Fibroblast of skin of back (primary cell): ENCODE measurements around the gene KRTAP13-2. TPM values are rescaled to one million over a fixed set of nuclear protein-coding genes. Genes with fewer than 3 reads are reported as not detected.

ENCODE experiments used
- DNase-seq: peaks from one replicate; pipeline ENCODE4 v3.0.0-alpha.2; 2013
- polyA plus RNA-seq, 2 experiments: library from polyadenylated mRNA; unstranded; fragments of 120-200 nt; gene quantifications; one replicate each; pipeline ENCODE4 v1.2.1, GENCODE V29; 2013; ENCODE audit not compliant: insufficient read length in 2 of 2

KRTAP13-2 gene
- polyA plus RNA-seq (2013, experiment 1 of 2; ENCODE audit: insufficient read length): not detected
- not detected for polyA plus RNA-seq (2013, experiment 2 of 2; ENCODE audit: insufficient read length)

GRCh38 chr21:30372139-30372770, at the start of gene KRTAP13-2:
Gene KRTAP13-2, minus strand, starts transcription at chr21:30372271. Its CDS starts 58 bp downstream, at chr21:30372213.
- DNase-seq: no peak

GRCh38 chr21:30415993-30416392, 43.9 kb upstream of the KRTAP13-2 start:
- DNase-seq: no peak

GRCh38 chr21:30408782-30409494, 36.9 kb upstream of the KRTAP13-2 start:
- DNase-seq: peak; percentile 77

- no peak for DNase-seq
Measured at GRCh38 chr21:30395731-30396130, 23.7 kb upstream of the KRTAP13-2 start, which contains the start of gene KRTAP13-1. Gene KRTAP13-1, plus strand, starts transcription at chr21:30396031. Its CDS starts 56 bp downstream, at chr21:30396087.

- no peak for DNase-seq
Measured at GRCh38 chr21:30391492-30392025, 19.5 kb upstream of the KRTAP13-2 start.

GRCh38 chr21:30382201-30382600, 10.1 kb upstream of the KRTAP13-2 start:
- DNase-seq: no peak

GRCh38 chr21:30355906-30356305, 16.2 kb downstream of the KRTAP13-2 start:
- no peak for DNase-seq

- no peak for DNase-seq
Measured at GRCh38 chr21:30354308-30355005, 17.6 kb downstream of the KRTAP13-2 start.

- no peak for DNase-seq
Measured at GRCh38 chr21:30351534-30351933, 20.5 kb downstream of the KRTAP13-2 start.

- peak; percentile 21 for DNase-seq
Measured at GRCh38 chr21:30349572-30349971, 22.5 kb downstream of the KRTAP13-2 start.

GRCh38 chr21:30348506-30348905, 23.6 kb downstream of the KRTAP13-2 start, which contains the start of gene KRTAP23-1:
Gene KRTAP23-1, minus strand, starts transcription at chr21:30348606. Its CDS starts 0 bp downstream, at chr21:30348606.
- DNase-seq: no peak

GRCh38 chr21:30345014-30345413, 27.1 kb downstream of the KRTAP13-2 start:
- no peak for DNase-seq

- peak; percentile 53 for DNase-seq
Measured at GRCh38 chr21:30340714-30341573, 31.1 kb downstream of the KRTAP13-2 start.

- no peak for DNase-seq
Measured at GRCh38 chr21:30338717-30339116, 33.4 kb downstream of the KRTAP13-2 start.

- DNase-seq: no peak
Measured at GRCh38 chr21:30337772-30338171, 34.3 kb downstream of the KRTAP13-2 start.

- no peak for DNase-seq
Measured at GRCh38 chr21:30337276-30337744, 34.8 kb downstream of the KRTAP13-2 start, which contains the start of gene KRTAP27-1. Gene KRTAP27-1, minus strand, starts transcription at chr21:30337694. Its CDS starts 26 bp downstream, at chr21:30337668.

GRCh38 chr21:30336596-30336995, 35.5 kb downstream of the KRTAP13-2 start:
- peak; percentile 88 for DNase-seq

GRCh38 chr21:30333736-30334135, 38.3 kb downstream of the KRTAP13-2 start:
- DNase-seq: peak; percentile 70

- DNase-seq: peak; percentile 86
Measured at GRCh38 chr21:30332681-30333080, 39.4 kb downstream of the KRTAP13-2 start.

- DNase-seq: peak; percentile 69
Measured at GRCh38 chr21:30329203-30329875, 42.7 kb downstream of the KRTAP13-2 start.

GRCh38 chr21:30326390-30326789, 45.7 kb downstream of the KRTAP13-2 start:
- DNase-seq: no peak
